Ovary (tissue), 9 donors: Measurements from ENCODE around the gene SLC22A14. TPM values are rescaled to one million over a fixed set of nuclear protein-coding genes. Genes with fewer than 3 reads are reported as not detected.
"Not testable (repeated sequence)": the region's sequence is repeated elsewhere in the genome, so short reads cannot be mapped to it uniquely, and the experiment has no call there.

Source experiments
- DNase-seq, 5 donors: peaks; one replicate each; pipeline ENCODE4 v3.0.0-alpha.2; 2019 to 2020
- H3K27ac ChIP-seq, 2 donors: fragments of 200-600 bp; one replicate each; pipeline versions ENCODE4 v1.5.1 to v1.8.0; 2019 to 2022
- H3K27me3 ChIP-seq: fragments of 200-600 bp; one replicate; pipeline ENCODE4 v1.8.0; 2022
- H3K36me3 ChIP-seq: fragments of 200-600 bp; sonication (generic); one replicate; pipeline ENCODE4 v1.5.1; 2019
- H3K4me1 ChIP-seq: one replicate; pipeline ENCODE4 v1.8.1; 2013; ENCODE audit warnings: mild to moderate bottlenecking, moderate library complexity; ENCODE audit not compliant: insufficient read depth
- H3K4me3 ChIP-seq: fragments of 200-600 bp; sonication (generic); one replicate; pipeline ENCODE4 v1.5.1; 2017
- H3K9me3 ChIP-seq, 2 donors: fragments of 200-600 bp in 1 of 2; sonication (generic) in 1 of 2; one replicate each; pipeline versions ENCODE4 v1.5.1 to v1.8.1; 2013 to 2019; ENCODE audit warnings: mild to moderate bottlenecking in 1 of 2, moderate library complexity in 1 of 2
- CTCF ChIP-seq, 3 donors: fragments of 450-650 bp in 2 of 3; fragments of 200-600 bp in 1 of 3; IDR thresholded peaks; one replicate each; pipeline versions ENCODE4 v1.5.1 to v1.8.0; 2016 to 2022; ENCODE audit warnings: antibody characterized with exemption in 3 of 3, mild to moderate bottlenecking in 1 of 3
- EP300 ChIP-seq: sonication (generic); formaldehyde crosslinking; IDR thresholded peaks from one replicate; pipeline ENCODE4 v1.6.1; 2017; ENCODE audit warnings: antibody characterized with exemption
- POLR2A ChIP-seq: fragments of 450-650 bp; IDR thresholded peaks from one replicate; pipeline ENCODE4 v1.6.1; 2017; ENCODE audit warnings: antibody characterized with exemption, mild to moderate bottlenecking, moderate library complexity
- WGBS, 3 donors: extraction: QIAGEN DNeasy Blood & Tissue Kit in 1 of 3; methylation state at CpG; one replicate each; pipeline versions ENCODE4 v1.1.5 to v1.1.7; 2013 to 2017; 5-methylcytosine and 5-hydroxymethylcytosine counted together
- intact Hi-C, 4 donors: fragments of 100-400 bp; cut with DNase I; formaldehyde crosslinking; loops; one replicate each; pipeline versions ENCODE4 v1.11.0 to v1.15.1; 2022 to 2023
- polyA plus RNA-seq, 2 donors: library from polyadenylated mRNA; stranded (reverse); fragments of 200-250 nt in 1 of 2; fragments of 350-450 nt in 1 of 2; fragmentation: Illumina TruSeq in 1 of 2; extraction: RNeasy Lipid Tissue Mini Kit (QIAGEN cat#74804) in 1 of 2; gene quantifications; one replicate each; pipeline ENCODE4 v1.2.3, GENCODE V29; 2013 to 2014
- total RNA-seq, 7 donors: library from RNA; depleted of rRNA in 2 of 7; stranded (reverse); fragments of >200 nt in 2 of 7; fragmentation: NEBNext Ultra II Directional in 3 of 7; extraction: Animal tissue kit (Norgen Biotek cat#: 25700) in 3 of 7; gene quantifications; one replicate each; pipeline versions ENCODE4 v1.1.0 to v1.2.4, GENCODE V29; 2016 to 2023
- donor health status: DM: no; HTN: no; CAD: no; lungs with moderate emphysema.
- donor health status: DM: no; HTN: no; CAD: no.
- donor health status: Bipolar disorder and iron deficiency.
- donor health status: DM: yes; HTN: yes; CAD: no.
- donor health status: DM: no; HTN: no; CAD: no.
- donor health status: DM: yes; HTN: yes; CAD: no.

SLC22A14 gene
- total and polyA plus RNA-seq, 9 donors, result 0.12 to 0.55 TPM; not detected in 7

DNA sequence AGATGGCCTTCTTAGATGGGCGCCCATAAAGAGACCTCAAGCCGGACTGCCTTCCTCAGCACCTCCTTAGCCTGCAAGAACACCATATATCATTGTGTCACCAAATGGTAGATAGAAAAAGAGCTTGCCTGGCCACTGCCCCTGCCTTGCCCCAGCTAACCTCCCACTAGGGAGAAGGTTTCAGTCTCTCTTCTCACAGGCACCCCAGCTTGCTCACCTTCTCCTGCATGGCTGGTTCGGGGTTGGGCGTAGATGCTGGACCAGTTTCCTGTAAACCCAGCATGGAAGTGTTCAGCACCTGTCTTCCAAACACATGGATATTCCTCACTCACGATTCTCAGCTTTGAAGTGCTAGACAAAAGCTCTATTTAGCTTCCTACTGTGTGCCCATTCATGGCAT, 3.3 kb upstream of the SLC22A14 start:
- 87 to 94% (median 93%) methylated on average over 5 of the region's 5 CpGs for WGBS, 3 donors
- intact Hi-C loops, result no loop called here
- Histone ChIP-seq H3K9me3 (no peaks in the 10 kb centered on the region), H3K4me1 (no peaks in the 10 kb centered on the region), H3K36me3 (no peaks in the 10 kb centered on the region), H3K27me3 (no peaks in the 10 kb centered on the region), H3K27ac (no peak overlapping the region), H3K4me3 (no peak overlapping the region)
- no peak for DNase-seq
- TF ChIP-seq CTCF (IDR thresholded peaks at IDR 0.05) (no peak), POLR2A (no peak), EP300 (no peak)

- no peaks in the 10 kb centered on the region for H3K9me3 ChIP-seq
- WGBS, 3 donors, result 75 to 76% (median 76%) methylated on average over 16 of the region's 16 CpGs
- H3K36me3 ChIP-seq, result no peaks in the 10 kb centered on the region
- H3K27me3 ChIP-seq, result no peaks in the 10 kb centered on the region
- TF ChIP-seq CTCF (IDR thresholded peaks at IDR 0.05), result no peak
- no peak for TF ChIP-seq EP300
- TF ChIP-seq POLR2A, result no peak
- H3K27ac ChIP-seq, result no peak overlapping the region
- H3K4me1 ChIP-seq, result no peaks in the 10 kb centered on the region
- no peak overlapping the region for H3K4me3 ChIP-seq
- intact Hi-C loops, result no loop called here
- DNase-seq, result no peak
Measured at GRCh38 chr3:38283810-38284755, 2.0 kb downstream of the SLC22A14 start.

DNA sequence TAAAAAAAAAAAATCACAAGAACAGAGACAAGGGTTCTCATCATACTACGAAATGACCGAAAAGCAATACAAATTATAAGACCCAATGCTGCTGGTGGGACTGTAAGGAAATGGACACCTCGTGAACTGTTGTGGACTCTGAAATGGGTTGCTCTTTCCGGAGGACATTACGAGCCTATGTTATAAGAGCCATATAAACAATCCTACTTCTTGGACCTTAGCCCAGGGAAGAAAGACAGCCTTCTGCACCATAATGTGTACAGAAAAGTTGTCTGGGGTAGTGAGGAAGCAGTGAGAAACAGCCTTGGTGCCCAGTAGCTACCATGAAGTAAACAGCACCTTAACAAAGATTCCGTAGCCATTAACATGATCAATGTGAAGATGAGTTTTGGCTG, 2.7 kb downstream of the SLC22A14 start:
- no peak for TF ChIP-seq CTCF (IDR thresholded peaks at IDR 0.05)
- no peak for TF ChIP-seq POLR2A
- no peak for TF ChIP-seq EP300
- 93 to 94% (median 93%) methylated on average over 6 of the region's 6 CpGs for WGBS, 3 donors
- H3K9me3 ChIP-seq, result no peaks in the 10 kb centered on the region
- intact Hi-C loops, result no loop called here
- no peaks in the 10 kb centered on the region for H3K36me3 ChIP-seq
- H3K27me3 ChIP-seq, result no peaks in the 10 kb centered on the region
- no peak overlapping the region for H3K4me3 ChIP-seq
- no peaks in the 10 kb centered on the region for H3K4me1 ChIP-seq
- H3K27ac ChIP-seq, result no peak overlapping the region
- DNase-seq, result no peak

- H3K36me3 ChIP-seq, DNase-seq, H3K9me3 ChIP-seq, H3K4me1 ChIP-seq, H3K27me3 ChIP-seq, H3K4me3 ChIP-seq, H3K27ac ChIP-seq, intact Hi-C loops: not testable (repeated sequence)
- WGBS, 3 donors, result 88 to 93% (median 90%) methylated on average over 16 of the region's 16 CpGs
Measured at GRCh38 chr3:38289286-38290217, 7.5 kb downstream of the SLC22A14 start.

GRCh38 chr3:38297053-38297452, 15.0 kb downstream of the SLC22A14 start:
- H3K4me3 ChIP-seq, H3K27me3 ChIP-seq, H3K36me3 ChIP-seq, intact Hi-C loops, H3K4me1 ChIP-seq, DNase-seq, H3K9me3 ChIP-seq, H3K27ac ChIP-seq: not testable (repeated sequence)
- 83 to 86% (median 86%) methylated on average over 4 of the region's 4 CpGs for WGBS, 3 donors
